Aorta (tissue), 5 donors: Measurements from ENCODE around the gene EIF3L. TPM values are rescaled to one million over a fixed set of nuclear protein-coding genes. Genes with fewer than 3 reads are reported as not detected.

Experiments
- ATAC-seq: fragments of 200-7000 bp; cut with Tn5 transposase; one replicate; pipeline ENCODE4 v1.9.1; 2022; ENCODE audit warnings: moderate library complexity; ENCODE audit not compliant: low FRiP score
- DNase-seq, 2 donors: peaks; one replicate each; pipeline ENCODE4 v3.0.0-alpha.2; 2020
- H3K27ac ChIP-seq, 2 donors: one replicate each; pipeline ENCODE4 v1.5.1; 2013; ENCODE audit warnings: low read length in 2 of 2, mild to moderate bottlenecking in 2 of 2, moderate library complexity in 2 of 2, control low read depth in 1 of 2, inconsistent platforms in 1 of 2, low read depth in 1 of 2
- H3K27me3 ChIP-seq, 2 donors: one replicate each; pipeline ENCODE4 v1.6.1; 2013; ENCODE audit warnings: control low read depth in 1 of 2, low read length in 1 of 2, mild to moderate bottlenecking in 1 of 2, moderate library complexity in 1 of 2; ENCODE audit not compliant: insufficient read depth in 2 of 2, control insufficient read depth in 1 of 2
- H3K36me3 ChIP-seq, 2 donors: one replicate each; pipeline ENCODE4 v1.6.1; 2013; ENCODE audit warnings: control low read depth in 1 of 2, low read length in 1 of 2, mild to moderate bottlenecking in 1 of 2; ENCODE audit not compliant: insufficient read depth in 2 of 2, control insufficient read depth in 1 of 2
- H3K4me1 ChIP-seq, 2 donors: one replicate each; pipeline ENCODE4 v1.6.1; 2013; ENCODE audit warnings: low read length in 2 of 2, control low read depth in 1 of 2, mild to moderate bottlenecking in 1 of 2, moderate library complexity in 1 of 2; ENCODE audit not compliant: insufficient read depth in 2 of 2, control insufficient read depth in 1 of 2
- H3K4me3 ChIP-seq, 2 donors: one replicate each; pipeline ENCODE4 v1.5.1; 2013; ENCODE audit warnings: low read length in 2 of 2, control low read depth in 1 of 2, mild to moderate bottlenecking in 1 of 2
- H3K9me3 ChIP-seq: one replicate; pipeline ENCODE4 v1.6.1; 2013; ENCODE audit warnings: mild to moderate bottlenecking, low read length; ENCODE audit not compliant: control insufficient read depth
- WGBS, 2 donors: extraction: QIAGEN DNeasy Blood & Tissue Kit; methylation state at CpG; one replicate each; pipeline ENCODE4 v1.1.7; 2013; 5-methylcytosine and 5-hydroxymethylcytosine counted together
- intact Hi-C, 2 donors: fragments of 100-400 bp; cut with DNase I; formaldehyde crosslinking; loops; one replicate each; pipeline versions ENCODE4 v1.14.2 to v1.15.0; 2022
- polyA plus RNA-seq, 2 donors: library from polyadenylated mRNA; stranded (reverse); fragments of 200-250 nt; gene quantifications; one replicate each; pipeline ENCODE4 v1.2.3, GENCODE V29; 2013
- total RNA-seq, 2 donors: library from RNA; stranded (reverse); fragmentation: NEBNext Ultra II Directional; extraction: Animal tissue kit (Norgen Biotek cat#: 25700); gene quantifications; one replicate each; pipeline ENCODE4 v1.2.1, GENCODE V29; 2021
- donor health status: healthy with polysubstance abuse.
- donor health status: Bipolar disorder and iron deficiency.
- donor health status: DM: no; HTN: no; CAD: no.
- donor health status: DM: no; HTN: no; CAD: no.
- donor health status: DM: yes; HTN: yes; CAD: no.

The EIF3L gene
- total and polyA plus RNA-seq, 4 donors = 276 to 366 (median 331) TPM

DNA sequence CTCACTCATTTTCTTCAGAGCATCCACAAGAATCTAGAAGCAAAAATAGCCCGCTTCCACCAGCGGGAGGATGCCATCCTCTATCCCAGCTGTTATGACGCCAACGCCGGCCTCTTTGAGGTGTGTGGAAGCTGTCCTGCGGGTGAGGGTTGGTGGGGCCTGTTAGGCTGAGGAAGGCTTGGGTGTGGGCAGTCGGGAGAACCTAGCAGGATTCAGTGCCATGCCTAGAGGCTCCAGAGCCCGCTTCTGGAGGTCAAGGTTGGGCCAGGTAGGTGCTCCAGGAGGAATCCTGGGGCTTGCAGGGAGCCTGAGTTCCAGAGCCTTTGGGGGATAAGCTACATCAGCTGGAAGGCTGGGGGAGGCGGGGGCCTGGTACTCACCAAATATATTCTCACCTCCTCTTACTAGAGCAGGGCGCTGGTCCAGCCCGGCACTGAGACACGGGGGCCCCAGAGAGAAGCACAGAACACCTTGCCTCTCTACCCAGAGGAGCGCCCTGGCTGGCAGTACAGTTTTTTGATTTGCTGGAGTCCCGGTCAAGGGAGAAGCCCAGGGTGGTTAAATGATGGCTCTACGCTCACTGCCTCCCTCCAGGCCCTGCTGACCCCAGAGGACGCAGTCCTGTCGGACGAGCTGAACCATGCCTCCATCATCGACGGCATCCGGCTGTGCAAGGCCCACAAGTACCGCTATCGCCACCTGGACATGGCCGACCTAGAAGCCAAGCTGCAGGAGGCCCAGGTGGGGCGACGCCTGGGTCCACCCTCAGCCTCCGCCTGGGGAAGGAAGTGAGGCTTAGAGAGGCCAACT lies 36.1 kb upstream of the EIF3L start:
- Histone ChIP-seq H3K36me3 (no peaks in the 10 kb centered on the region), H3K4me1 (no peaks in the 10 kb centered on the region), H3K27ac (no peak overlapping the region), H3K27me3 (no peaks in the 10 kb centered on the region), H3K9me3 (no peaks in the 10 kb centered on the region), H3K4me3 (no peak overlapping the region)
- 92 to 95% methylated on average over 27 of the region's 27 CpGs for WGBS, 2 donors
- intact Hi-C loops = loop anchor here in 1 of 2 donors (10.0 kb wide), 1 partner anchor 122 kb away; no protein-coding TSS in a partner anchor
- ATAC-seq (no peak), DNase-seq (no peak)

- Histone ChIP-seq H3K36me3 (no peaks in the 10 kb centered on the region), H3K27me3 (no peaks in the 10 kb centered on the region), H3K4me1 (no peaks in the 10 kb centered on the region), H3K9me3 (no peaks in the 10 kb centered on the region), H3K27ac (no peak overlapping the region), H3K4me3 (no peak overlapping the region)
- no peak for ATAC-seq
- intact Hi-C loops = loop anchor here in 1 of 2 donors (10.0 kb wide), 1 partner anchor 119 kb away; no protein-coding TSS in a partner anchor
- DNase-seq = no peak
- 90 to 91% methylated on average over 11 to 12 of the region's 12 CpGs for WGBS, 2 donors
These were observed 33.6 kb upstream of the EIF3L start for GRCh38 chr22:37815593-37815992.

DNA sequence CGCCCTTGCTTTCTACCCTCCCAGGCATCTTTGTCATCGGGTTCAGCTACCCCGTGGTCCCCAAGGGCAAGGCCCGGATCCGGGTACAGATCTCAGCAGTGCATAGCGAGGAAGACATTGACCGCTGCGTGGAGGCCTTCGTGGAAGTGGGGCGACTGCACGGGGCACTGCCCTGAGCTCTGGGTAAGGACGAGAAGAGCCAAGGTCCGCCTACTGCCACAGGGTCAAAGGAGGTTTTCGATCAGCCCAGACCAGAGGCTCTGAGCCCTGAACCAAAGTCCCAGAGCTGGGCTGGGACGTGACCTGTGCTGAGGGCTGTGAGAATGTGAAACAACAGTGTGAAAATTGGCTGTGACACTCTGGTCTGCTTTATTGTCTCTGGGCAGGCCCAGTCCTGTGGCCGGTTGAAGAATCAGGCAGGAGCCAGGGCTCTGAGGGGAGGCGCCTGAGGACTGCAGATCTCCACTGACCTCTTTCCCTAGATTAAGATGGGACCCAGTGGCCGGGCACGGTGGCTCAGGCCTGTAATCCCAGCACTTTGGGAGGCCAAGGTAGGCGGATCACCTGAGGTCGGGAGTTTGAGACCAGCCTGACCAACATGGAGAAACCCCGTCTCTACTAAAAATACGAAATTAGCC lies 32.6 kb upstream of the EIF3L start:
- H3K4me1 ChIP-seq = no peaks in the 10 kb centered on the region
- no peaks in the 10 kb centered on the region for H3K9me3 ChIP-seq
- 92% methylated on average over 23 of the region's 23 CpGs for WGBS, 2 donors
- H3K27me3 ChIP-seq = no peaks in the 10 kb centered on the region
- DNase-seq (no peak), ATAC-seq (no peak)
- no peak overlapping the region for H3K27ac ChIP-seq
- intact Hi-C loops = loop anchor here (1.0 to 10.0 kb wide), 4 partner anchors 46 to 149 kb away; no protein-coding TSS in a partner anchor
- no peaks in the 10 kb centered on the region for H3K36me3 ChIP-seq
- H3K4me3 ChIP-seq = no peak overlapping the region

- intact Hi-C loops = loop anchor here (1.0 to 10.0 kb wide), 4 partner anchors 45 to 147 kb away; no protein-coding TSS in a partner anchor
- no peaks in the 10 kb centered on the region for H3K36me3 ChIP-seq
- no peaks in the 10 kb centered on the region for H3K27me3 ChIP-seq
- H3K4me3 ChIP-seq = no peak overlapping the region
- no peaks in the 10 kb centered on the region for H3K4me1 ChIP-seq
- DNase-seq (peak; percentile 86 to 95), ATAC-seq (peak; percentile 93)
- no peaks in the 10 kb centered on the region for H3K9me3 ChIP-seq
- WGBS, 2 donors = 1 to 2% methylated on average over 29 of the region's 29 CpGs
- no peak overlapping the region for H3K27ac ChIP-seq
These were observed 31.4 kb upstream of the EIF3L start for GRCh38 chr22:37817705-37818408.

DNA sequence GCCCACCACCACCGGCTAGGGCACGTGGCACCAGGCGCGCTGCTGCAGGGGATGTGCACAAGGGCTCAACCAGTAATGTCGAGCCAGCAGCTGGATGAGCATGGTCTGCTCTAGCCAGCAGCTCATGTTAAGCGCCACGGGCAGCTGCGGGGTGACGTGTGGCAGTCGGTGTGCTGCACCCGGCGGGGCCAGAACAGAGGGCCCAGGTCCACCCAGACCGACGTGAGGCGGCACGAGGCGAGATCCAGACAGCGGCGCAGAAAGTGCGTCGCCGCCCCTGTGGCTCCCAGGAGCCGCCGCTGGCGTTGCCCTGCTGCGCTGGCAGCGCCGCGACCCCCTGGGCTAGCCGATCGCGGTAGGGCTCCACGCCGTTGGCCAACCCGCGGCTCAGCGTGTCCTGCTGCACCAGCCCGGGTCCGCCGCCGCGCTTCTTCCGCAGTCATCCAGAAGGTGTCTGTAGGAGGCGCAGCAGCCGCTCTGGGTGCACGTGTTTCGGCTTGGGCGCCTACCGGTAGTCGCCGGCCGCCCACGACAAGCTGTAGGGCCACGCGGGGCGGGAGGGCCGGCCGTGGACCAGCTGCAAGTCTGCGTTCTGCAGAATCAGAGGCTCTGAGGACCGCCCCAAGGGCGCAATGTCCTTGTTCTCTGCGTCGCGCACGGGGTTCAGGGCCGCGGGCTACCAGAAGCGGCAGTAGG lies 30.7 kb upstream of the EIF3L start:
- intact Hi-C loops = loop anchor here (2.0 to 10.0 kb wide), 2 partner anchors 44 to 116 kb away; no protein-coding TSS in a partner anchor
- H3K4me3 ChIP-seq = no peak overlapping the region
- WGBS, 2 donors = 1% methylated on average over 52 to 68 of the region's 68 CpGs
- no peaks in the 10 kb centered on the region for H3K27me3 ChIP-seq
- no peaks in the 10 kb centered on the region for H3K4me1 ChIP-seq
- DNase-seq (peak; percentile 76 to 89), ATAC-seq (peak; percentile 49)
- no peaks in the 10 kb centered on the region for H3K36me3 ChIP-seq
- H3K27ac ChIP-seq = no peak overlapping the region
- H3K9me3 ChIP-seq = no peaks in the 10 kb centered on the region

DNA sequence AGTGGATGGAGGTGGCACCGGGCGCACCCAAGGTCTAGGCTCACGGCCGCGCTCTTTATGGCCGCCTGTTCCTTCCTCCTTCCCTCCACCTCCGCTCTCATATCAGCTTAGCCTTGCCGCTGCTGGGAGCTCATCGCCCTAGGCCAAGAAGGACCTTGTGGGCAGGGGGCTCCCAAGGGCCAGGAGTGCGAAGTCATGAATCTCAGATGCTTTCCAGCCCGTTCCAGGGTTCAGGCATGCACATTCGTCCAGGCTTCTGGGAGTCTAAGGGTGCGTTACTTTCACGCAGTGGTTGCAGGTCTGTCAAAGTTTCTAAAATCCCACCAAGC lies 30.1 kb upstream of the EIF3L start:
- no peaks in the 10 kb centered on the region for H3K27me3 ChIP-seq
- DNase-seq (no peak), ATAC-seq (no peak)
- no peak overlapping the region for H3K27ac ChIP-seq
- no peak overlapping the region for H3K4me3 ChIP-seq
- intact Hi-C loops = loop anchor here (2.0 to 10.0 kb wide), 2 partner anchors 44 to 116 kb away; no protein-coding TSS in a partner anchor
- H3K9me3 ChIP-seq = no peaks in the 10 kb centered on the region
- WGBS, 2 donors = 12 to 14% methylated on average over 13 to 14 of the region's 14 CpGs
- H3K4me1 ChIP-seq = no peaks in the 10 kb centered on the region
- no peaks in the 10 kb centered on the region for H3K36me3 ChIP-seq

DNA sequence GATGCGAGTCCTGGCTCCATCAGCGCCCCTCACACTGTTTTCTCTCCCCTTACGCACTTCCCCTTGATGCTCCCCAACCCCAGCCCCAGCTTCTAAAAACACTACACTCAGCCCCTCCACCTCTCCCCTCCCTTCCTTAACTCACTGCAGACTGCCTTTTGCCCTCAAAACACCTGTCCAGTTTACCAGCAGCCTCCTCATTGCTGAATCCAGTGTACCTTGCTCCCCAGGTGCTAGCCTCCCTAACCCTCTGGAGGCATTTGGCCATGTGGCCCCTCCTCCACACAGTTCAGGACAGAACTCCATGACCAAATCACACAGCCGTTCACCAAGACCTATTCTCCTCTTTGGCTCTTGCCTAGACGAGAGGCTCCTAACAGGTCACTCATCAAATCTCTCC lies 28.9 kb upstream of the EIF3L start:
- intact Hi-C loops = loop anchor here in 1 of 2 donors (10.0 kb wide), 1 partner anchor 114 kb away; no protein-coding TSS in a partner anchor
- no peak for ATAC-seq

More for the DNA sequence above, 28.9 kb upstream of the EIF3L start:
- no peak for DNase-seq
- H3K27me3 ChIP-seq = no peaks in the 10 kb centered on the region
- no peak overlapping the region for H3K27ac ChIP-seq
- no peaks in the 10 kb centered on the region for H3K4me1 ChIP-seq
- no peaks in the 10 kb centered on the region for H3K36me3 ChIP-seq
- H3K4me3 ChIP-seq = no peak overlapping the region
- no peaks in the 10 kb centered on the region for H3K9me3 ChIP-seq
- 88 to 91% methylated on average over 5 of the region's 5 CpGs for WGBS, 2 donors
